ENCODE data around the gene CCDC191.

CCDC191 gene

GRCh38 chr3:114056130-114057010, at the start of gene CCDC191, which contains the start of gene QTRT2:
Gene CCDC191, minus strand, starts transcription at chr3:114056526. Its CDS starts 60 bp downstream, at chr3:114056466.
Gene QTRT2, plus strand, starts transcription at chr3:114056737. Its CDS starts 8,521 bp downstream, at chr3:114065258.
- peak; percentile 97 to 99 for DNase-seq

- no peak for DNase-seq
These were observed 48.1 kb upstream of the CCDC191 start for GRCh38 chr3:114104414-114104813.

- no peak for DNase-seq
These were observed 47.5 kb upstream of the CCDC191 start for GRCh38 chr3:114103858-114104257.

GRCh38 chr3:114103181-114103580, 46.9 kb upstream of the CCDC191 start:
- DNase-seq, result no peak

GRCh38 chr3:114101101-114101500, 44.8 kb upstream of the CCDC191 start:
- no peak for DNase-seq

GRCh38 chr3:114095796-114096195, 39.5 kb upstream of the CCDC191 start:
- DNase-seq, result no peak

GRCh38 chr3:114093596-114093995, 37.3 kb upstream of the CCDC191 start:
- DNase-seq, result peak in 1 of 2 experiments; percentile 14

- DNase-seq, result no peak
These were observed 36.7 kb upstream of the CCDC191 start for GRCh38 chr3:114093016-114093380.

- DNase-seq, result no peak
These were observed 36.1 kb upstream of the CCDC191 start for GRCh38 chr3:114092151-114093015.

- DNase-seq, result no peak
These were observed 33.3 kb upstream of the CCDC191 start for GRCh38 chr3:114089675-114090074.

- DNase-seq, result no peak
These were observed 30.0 kb upstream of the CCDC191 start for GRCh38 chr3:114086356-114086755.

GRCh38 chr3:114083112-114083511, 26.8 kb upstream of the CCDC191 start:
- DNase-seq, result no peak

GRCh38 chr3:114081037-114081436, 24.7 kb upstream of the CCDC191 start:
- DNase-seq, result no peak

GRCh38 chr3:114080201-114080600, 23.9 kb upstream of the CCDC191 start:
- DNase-seq, result no peak

GRCh38 chr3:114079761-114080160, 23.4 kb upstream of the CCDC191 start:
- no peak for DNase-seq

- no peak for DNase-seq
These were observed 21.8 kb upstream of the CCDC191 start for GRCh38 chr3:114078126-114078525.

GRCh38 chr3:114076711-114077110, 20.4 kb upstream of the CCDC191 start:
- no peak for DNase-seq

- no peak for DNase-seq
These were observed 15.5 kb upstream of the CCDC191 start for GRCh38 chr3:114071786-114072185.

- no peak for DNase-seq
These were observed 12.0 kb upstream of the CCDC191 start for GRCh38 chr3:114068336-114068735.

- DNase-seq, result no peak
These were observed 11.5 kb upstream of the CCDC191 start for GRCh38 chr3:114067804-114068203.

- no peak for DNase-seq
These were observed 4.8 kb upstream of the CCDC191 start for GRCh38 chr3:114060906-114061655.

- DNase-seq, result no peak
These were observed 2.3 kb upstream of the CCDC191 start for GRCh38 chr3:114058646-114059045.

GRCh38 chr3:114057011-114057347, 653 bp upstream of the CCDC191 start:
- DNase-seq, result no peak
